Measurements from ENCODE around the gene PPIA.

Gene PPIA

DNA sequence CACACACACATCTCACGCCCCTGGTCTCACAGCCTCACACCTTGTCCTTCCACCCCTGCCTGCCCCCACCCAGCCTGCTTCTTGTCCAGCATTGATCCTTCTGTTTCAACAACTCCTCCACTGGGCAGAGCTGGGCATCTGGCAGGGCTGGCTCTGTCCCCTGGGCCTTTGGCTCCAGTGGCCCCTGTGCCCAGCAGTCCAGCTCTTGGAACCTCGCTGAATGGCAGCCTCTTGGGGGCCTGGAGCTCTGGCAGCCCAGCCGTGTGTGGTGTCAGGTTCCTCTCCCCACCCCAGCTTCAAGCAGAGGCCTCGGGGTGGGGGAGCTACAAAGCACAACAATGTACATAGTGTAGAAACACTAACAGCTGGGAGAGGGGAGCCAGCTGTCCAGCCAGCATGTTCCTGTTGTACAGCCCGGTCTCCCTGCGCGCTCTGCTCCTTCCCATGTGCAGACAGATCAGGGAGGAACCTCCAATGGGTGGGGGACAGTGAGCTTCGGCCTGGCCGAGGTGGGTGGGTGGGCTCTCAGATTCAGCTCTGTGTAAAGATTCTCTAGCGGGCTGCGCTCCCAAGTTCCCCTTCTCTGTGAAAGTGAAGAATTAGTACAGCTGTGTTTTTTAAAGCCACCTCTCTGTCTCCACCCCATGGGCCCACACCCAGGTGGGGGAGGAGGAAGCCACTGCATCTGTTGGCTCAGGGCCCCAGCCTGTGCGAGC lies 28.4 kb upstream of the PPIA start:
- TF ChIP-seq TOX (CRISPR knock-in tag; IDR thresholded peaks at IDR 0.05; ENCODE audit: borderline replicate concordance) (no peak), CSDC2 (CRISPR knock-in tag; IDR thresholded peaks at IDR 0.05) (no peak), ARNTL (CRISPR knock-in tag; IDR thresholded peaks at IDR 0.05; ENCODE audit: borderline replicate concordance, low read depth) (no peak), SNAI2 (CRISPR knock-in tag; IDR thresholded peaks at IDR 0.05) (no peak), ESRRG (CRISPR knock-in tag; IDR thresholded peaks at IDR 0.05) (no peak), ZFP3 (CRISPR knock-in tag; IDR thresholded peaks at IDR 0.05) (no peak), ZNF70 (CRISPR knock-in tag; IDR thresholded peaks at IDR 0.05) (no peak), ZNF565 (CRISPR knock-in tag; conservative IDR thresholded peaks at IDR 0.05; ENCODE audit: low read depth) (no peak), TCF4 (CRISPR knock-in tag; IDR thresholded peaks at IDR 0.05; ENCODE audit: borderline replicate concordance) (no peak), BACH2 (CRISPR knock-in tag; IDR thresholded peaks at IDR 0.05; ENCODE audit: borderline replicate concordance) (no peak), ZC3H10 (CRISPR knock-in tag; IDR thresholded peaks at IDR 0.05) (no peak), ZNF8 (CRISPR knock-in tag; IDR thresholded peaks at IDR 0.05) (no peak), PPARA (CRISPR knock-in tag; IDR thresholded peaks at IDR 0.05; ENCODE audit: borderline replicate concordance) (no peak)
- TF ChIP-seq, protein P1, sequence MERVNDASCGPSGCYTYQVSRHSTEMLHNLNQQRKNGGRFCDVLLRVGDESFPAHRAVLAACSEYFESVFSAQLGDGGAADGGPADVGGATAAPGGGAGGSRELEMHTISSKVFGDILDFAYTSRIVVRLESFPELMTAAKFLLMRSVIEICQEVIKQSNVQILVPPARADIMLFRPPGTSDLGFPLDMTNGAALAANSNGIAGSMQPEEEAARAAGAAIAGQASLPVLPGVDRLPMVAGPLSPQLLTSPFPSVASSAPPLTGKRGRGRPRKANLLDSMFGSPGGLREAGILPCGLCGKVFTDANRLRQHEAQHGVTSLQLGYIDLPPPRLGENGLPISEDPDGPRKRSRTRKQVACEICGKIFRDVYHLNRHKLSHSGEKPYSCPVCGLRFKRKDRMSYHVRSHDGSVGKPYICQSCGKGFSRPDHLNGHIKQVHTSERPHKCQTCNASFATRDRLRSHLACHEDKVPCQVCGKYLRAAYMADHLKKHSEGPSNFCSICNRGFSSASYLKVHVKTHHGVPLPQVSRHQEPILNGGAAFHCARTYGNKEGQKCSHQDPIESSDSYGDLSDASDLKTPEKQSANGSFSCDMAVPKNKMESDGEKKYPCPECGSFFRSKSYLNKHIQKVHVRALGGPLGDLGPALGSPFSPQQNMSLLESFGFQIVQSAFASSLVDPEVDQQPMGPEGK (CRISPR knock-in tag; IDR thresholded peaks at IDR 0.05; ENCODE audit: borderline replicate concordance): no peak
- 0 out of 3 replicates have a peak, but pooled peaks have one; percentile 5 for ATAC-seq

DNA sequence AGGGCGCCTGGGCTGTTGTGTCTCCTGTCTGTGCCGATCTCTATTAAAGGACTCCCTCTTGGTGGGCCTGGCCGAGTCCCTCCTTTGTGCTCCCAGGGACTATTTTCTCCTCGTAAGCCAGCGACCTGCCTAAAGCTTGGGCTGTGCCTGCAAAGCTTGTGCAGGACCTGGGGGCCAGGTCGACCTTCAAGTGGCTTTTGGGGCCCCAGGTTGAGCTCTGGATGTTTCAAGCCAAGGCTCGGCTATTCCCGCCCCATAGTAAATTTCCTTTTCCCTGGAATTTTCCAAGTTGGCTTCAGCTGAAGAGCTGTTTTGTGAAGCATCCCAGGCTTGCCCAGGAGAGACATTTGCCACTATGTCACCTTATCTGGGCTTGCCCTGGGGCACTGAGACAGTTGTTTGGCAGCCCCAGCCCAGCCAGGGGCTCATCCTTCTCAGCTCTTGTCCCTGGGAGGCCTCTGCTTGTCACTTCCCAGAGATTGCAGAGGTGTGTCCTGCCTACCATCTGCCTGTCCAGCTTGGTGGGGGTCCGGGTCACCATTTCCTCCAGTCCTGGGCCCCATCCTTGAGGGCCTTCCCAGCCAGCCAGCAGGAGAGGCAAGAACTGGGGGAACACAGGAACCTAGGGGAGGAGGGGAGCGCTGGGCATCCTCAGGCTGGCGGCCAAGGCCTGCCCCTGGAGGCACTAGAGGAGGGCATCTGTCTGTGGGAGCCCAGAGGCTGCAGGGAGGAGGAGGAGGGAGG lies 27.7 kb upstream of the PPIA start:
- no peak for TF ChIP-seq TOX (CRISPR knock-in tag; IDR thresholded peaks at IDR 0.05; ENCODE audit: borderline replicate concordance)
- no peak for TF ChIP-seq ESRRG (CRISPR knock-in tag; IDR thresholded peaks at IDR 0.05)
- TF ChIP-seq ZFP30 (CRISPR knock-in tag; IDR thresholded peaks at IDR 0.05): no peak
- TF ChIP-seq PPARA (CRISPR knock-in tag; IDR thresholded peaks at IDR 0.05; ENCODE audit: borderline replicate concordance): no peak
- no peak for TF ChIP-seq ARNTL (CRISPR knock-in tag; IDR thresholded peaks at IDR 0.05; ENCODE audit: borderline replicate concordance, low read depth)
- TF ChIP-seq SNAI2 (CRISPR knock-in tag; IDR thresholded peaks at IDR 0.05): no peak
- TF ChIP-seq, protein P2, sequence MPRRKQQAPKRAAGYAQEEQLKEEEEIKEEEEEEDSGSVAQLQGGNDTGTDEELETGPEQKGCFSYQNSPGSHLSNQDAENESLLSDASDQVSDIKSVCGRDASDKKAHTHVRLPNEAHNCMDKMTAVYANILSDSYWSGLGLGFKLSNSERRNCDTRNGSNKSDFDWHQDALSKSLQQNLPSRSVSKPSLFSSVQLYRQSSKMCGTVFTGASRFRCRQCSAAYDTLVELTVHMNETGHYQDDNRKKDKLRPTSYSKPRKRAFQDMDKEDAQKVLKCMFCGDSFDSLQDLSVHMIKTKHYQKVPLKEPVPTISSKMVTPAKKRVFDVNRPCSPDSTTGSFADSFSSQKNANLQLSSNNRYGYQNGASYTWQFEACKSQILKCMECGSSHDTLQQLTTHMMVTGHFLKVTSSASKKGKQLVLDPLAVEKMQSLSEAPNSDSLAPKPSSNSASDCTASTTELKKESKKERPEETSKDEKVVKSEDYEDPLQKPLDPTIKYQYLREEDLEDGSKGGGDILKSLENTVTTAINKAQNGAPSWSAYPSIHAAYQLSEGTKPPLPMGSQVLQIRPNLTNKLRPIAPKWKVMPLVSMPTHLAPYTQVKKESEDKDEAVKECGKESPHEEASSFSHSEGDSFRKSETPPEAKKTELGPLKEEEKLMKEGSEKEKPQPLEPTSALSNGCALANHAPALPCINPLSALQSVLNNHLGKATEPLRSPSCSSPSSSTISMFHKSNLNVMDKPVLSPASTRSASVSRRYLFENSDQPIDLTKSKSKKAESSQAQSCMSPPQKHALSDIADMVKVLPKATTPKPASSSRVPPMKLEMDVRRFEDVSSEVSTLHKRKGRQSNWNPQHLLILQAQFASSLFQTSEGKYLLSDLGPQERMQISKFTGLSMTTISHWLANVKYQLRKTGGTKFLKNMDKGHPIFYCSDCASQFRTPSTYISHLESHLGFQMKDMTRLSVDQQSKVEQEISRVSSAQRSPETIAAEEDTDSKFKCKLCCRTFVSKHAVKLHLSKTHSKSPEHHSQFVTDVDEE (CRISPR knock-in tag; IDR thresholded peaks at IDR 0.05): no peak
- TF ChIP-seq, protein P3, sequence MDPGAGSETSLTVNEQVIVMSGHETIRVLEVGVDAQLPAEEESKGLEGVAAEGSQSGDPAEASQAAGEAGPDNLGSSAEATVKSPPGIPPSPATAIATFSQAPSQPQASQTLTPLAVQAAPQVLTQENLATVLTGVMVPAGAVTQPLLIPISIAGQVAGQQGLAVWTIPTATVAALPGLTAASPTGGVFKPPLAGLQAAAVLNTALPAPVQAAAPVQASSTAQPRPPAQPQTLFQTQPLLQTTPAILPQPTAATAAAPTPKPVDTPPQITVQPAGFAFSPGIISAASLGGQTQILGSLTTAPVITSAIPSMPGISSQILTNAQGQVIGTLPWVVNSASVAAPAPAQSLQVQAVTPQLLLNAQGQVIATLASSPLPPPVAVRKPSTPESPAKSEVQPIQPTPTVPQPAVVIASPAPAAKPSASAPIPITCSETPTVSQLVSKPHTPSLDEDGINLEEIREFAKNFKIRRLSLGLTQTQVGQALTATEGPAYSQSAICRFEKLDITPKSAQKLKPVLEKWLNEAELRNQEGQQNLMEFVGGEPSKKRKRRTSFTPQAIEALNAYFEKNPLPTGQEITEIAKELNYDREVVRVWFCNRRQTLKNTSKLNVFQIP (CRISPR knock-in tag; IDR thresholded peaks at IDR 0.05; ENCODE audit: borderline replicate concordance, low read depth): no peak
- TF ChIP-seq, protein P4, sequence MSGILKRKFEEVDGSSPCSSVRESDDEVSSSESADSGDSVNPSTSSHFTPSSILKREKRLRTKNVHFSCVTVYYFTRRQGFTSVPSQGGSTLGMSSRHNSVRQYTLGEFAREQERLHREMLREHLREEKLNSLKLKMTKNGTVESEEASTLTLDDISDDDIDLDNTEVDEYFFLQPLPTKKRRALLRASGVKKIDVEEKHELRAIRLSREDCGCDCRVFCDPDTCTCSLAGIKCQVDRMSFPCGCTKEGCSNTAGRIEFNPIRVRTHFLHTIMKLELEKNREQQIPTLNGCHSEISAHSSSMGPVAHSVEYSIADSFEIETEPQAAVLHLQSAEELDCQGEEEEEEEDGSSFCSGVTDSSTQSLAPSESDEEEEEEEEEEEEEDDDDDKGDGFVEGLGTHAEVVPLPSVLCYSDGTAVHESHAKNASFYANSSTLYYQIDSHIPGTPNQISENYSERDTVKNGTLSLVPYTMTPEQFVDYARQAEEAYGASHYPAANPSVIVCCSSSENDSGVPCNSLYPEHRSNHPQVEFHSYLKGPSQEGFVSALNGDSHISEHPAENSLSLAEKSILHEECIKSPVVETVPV (CRISPR knock-in tag; IDR thresholded peaks at IDR 0.05): no peak
- no peak for TF ChIP-seq OSR1 (CRISPR knock-in tag; IDR thresholded peaks at IDR 0.05)
- TF ChIP-seq RARB (CRISPR knock-in tag; IDR thresholded peaks at IDR 0.05): no peak
- no peak for TF ChIP-seq ZNF8 (CRISPR knock-in tag; IDR thresholded peaks at IDR 0.05)
- TF ChIP-seq, protein P1 (CRISPR knock-in tag; IDR thresholded peaks at IDR 0.05; ENCODE audit: borderline replicate concordance): no peak
- TF ChIP-seq ZC3H10 (CRISPR knock-in tag; IDR thresholded peaks at IDR 0.05): no peak
- no peak for TF ChIP-seq GLIS3 (CRISPR knock-in tag; IDR thresholded peaks at IDR 0.05)
- no peak for TF ChIP-seq ZFP3 (CRISPR knock-in tag; IDR thresholded peaks at IDR 0.05)
- no peak for TF ChIP-seq ISL1 (CRISPR knock-in tag; IDR thresholded peaks at IDR 0.05)
- peak; percentile 36 for ATAC-seq
